GM18858 (cell line): ENCODE results near the gene C4A.
"Not testable (repeated sequence)": the region's sequence is repeated elsewhere in the genome, so short reads cannot be mapped to it uniquely, and the experiment has no call there.

Experiments
- ATAC-seq: cut with Tn5 transposase; IDR thresholded peaks from one replicate; pipeline ENCODE4 v1.9.1; 2021; ENCODE audit not compliant: unreplicated experiment

The C4A gene

GRCh38 chr6:32022100-32022499 is 40.2 kb downstream of the C4A start:
- ATAC-seq: not testable (repeated sequence)

- ATAC-seq: not testable (repeated sequence)
Measured at GRCh38 chr6:32028631-32029030, 46.8 kb downstream of the C4A start.

- ATAC-seq: not testable (repeated sequence)
Measured at GRCh38 chr6:32029553-32029952, 47.7 kb downstream of the C4A start.

- not testable (repeated sequence) for ATAC-seq
Measured at GRCh38 chr6:32035283-32036013, 53.6 kb downstream of the C4A start.

- ATAC-seq: not testable (repeated sequence)
Measured at GRCh38 chr6:32037136-32037535, 55.3 kb downstream of the C4A start.

GRCh38 chr6:32037598-32038524 is 56.0 kb downstream of the C4A start, which contains the start of gene CYP21A2:
TSS of gene CYP21A2 (plus strand) at chr6:32038415. CDS start at chr6:32038423, 8 bp downstream.
- ATAC-seq: not testable (repeated sequence)

- ATAC-seq: not testable (repeated sequence)
Measured at GRCh38 chr6:32038878-32039277, 57.0 kb downstream of the C4A start.

GRCh38 chr6:32039321-32040274 is 57.7 kb downstream of the C4A start:
- not testable (repeated sequence) for ATAC-seq

- not testable (repeated sequence) for ATAC-seq
Measured at GRCh38 chr6:32040299-32041049, 58.6 kb downstream of the C4A start.

GRCh38 chr6:32041050-32041321 is 59.1 kb downstream of the C4A start:
- not testable (repeated sequence) for ATAC-seq

GRCh38 chr6:32041385-32041784 is 59.5 kb downstream of the C4A start:
- not testable (repeated sequence) for ATAC-seq

- not testable (repeated sequence) for ATAC-seq
Measured at GRCh38 chr6:32042276-32042675, 60.4 kb downstream of the C4A start.

- ATAC-seq: not testable (repeated sequence)
Measured at GRCh38 chr6:32043589-32044380, 61.9 kb downstream of the C4A start.

- ATAC-seq: not testable (repeated sequence)
Measured at GRCh38 chr6:32044916-32045315, 63.1 kb downstream of the C4A start.

- no peak for ATAC-seq
Measured at GRCh38 chr6:32045811-32046449, 64.1 kb downstream of the C4A start.

GRCh38 chr6:32046450-32047083 is 64.7 kb downstream of the C4A start:
- ATAC-seq: no peak

GRCh38 chr6:32047084-32047478 is 65.2 kb downstream of the C4A start:
- no peak for ATAC-seq

GRCh38 chr6:32047539-32047854 is 65.6 kb downstream of the C4A start:
- no peak for ATAC-seq
